Ishikawa (cell line): ENCODE measurements around the gene FHL1.

Source experiments
- REST ChIP-seq: IDR thresholded peaks from 2 replicates; pipeline ENCODE4 v1.6.1; 2012; ENCODE audit warnings: low read depth, mild to moderate bottlenecking
- TCF12 ChIP-seq: IDR thresholded peaks from 2 replicates; pipeline ENCODE4 v1.6.1; 2012; ENCODE audit warnings: low read depth

- TF ChIP-seq TCF12 (no peak), REST (no peak)
Measured at GRCh38 chrX:136112286-136112685, 35.0 kb upstream of the FHL1 start.
